Breast epithelium (tissue), 4 donors: ENCODE measurements around the gene PLOD3. TPM values are rescaled to one million over a fixed set of nuclear protein-coding genes. Genes with fewer than 3 reads are reported as not detected.
"Not testable (repeated sequence)": the region's sequence is repeated elsewhere in the genome, so short reads cannot be mapped to it uniquely, and the experiment has no call there.

Experiments used
- DNase-seq, 2 donors: peaks; one replicate each; pipeline ENCODE4 v3.0.0-alpha.2; 2019; ENCODE audit warnings: low spot score in 2 of 2
- H3K27ac ChIP-seq, 2 donors: fragments of 200-600 bp; sonication (generic) in 1 of 2; one replicate each; pipeline ENCODE4 v1.5.1; 2016 to 2019; ENCODE audit warnings: mild to moderate bottlenecking in 1 of 2
- H3K27me3 ChIP-seq, 2 donors: fragments of 200-600 bp; sonication (generic) in 1 of 2; one replicate each; pipeline versions ENCODE4 v1.5.1 to v1.6.0; 2017 to 2019; ENCODE audit warnings: control low read depth in 1 of 2, mild to moderate bottlenecking in 1 of 2
- H3K36me3 ChIP-seq: fragments of 200-600 bp; one replicate; pipeline ENCODE4 v1.5.1; 2019
- H3K4me1 ChIP-seq, 2 donors: fragments of 200-600 bp; sonication (generic); one replicate each; pipeline ENCODE4 v1.5.1; 2016 to 2019; ENCODE audit warnings: control low read depth in 1 of 2
- H3K4me3 ChIP-seq, 3 donors: fragments of 200-600 bp; sonication (generic); 1 replicate in 2 of 3; 2 replicates in 1 of 3; pipeline ENCODE4 v1.5.1; 2016 to 2019; ENCODE audit warnings: mild to moderate bottlenecking in 3 of 3, moderate library complexity in 2 of 3
- H3K9me3 ChIP-seq, 2 donors: fragments of 200-600 bp; sonication (generic) in 1 of 2; one replicate each; pipeline ENCODE4 v1.5.1; 2016 to 2019; ENCODE audit warnings: control low read depth in 1 of 2
- CTCF ChIP-seq, 3 donors: fragments of 450-650 bp; IDR thresholded peaks; one replicate each; pipeline ENCODE4 v1.5.1; 2016 to 2017; ENCODE audit warnings: antibody characterized with exemption in 3 of 3, mild to moderate bottlenecking in 3 of 3, moderate library complexity in 3 of 3
- POLR2A ChIP-seq: fragments of 450-650 bp; IDR thresholded peaks from one replicate; pipeline ENCODE4 v1.6.1; 2016; ENCODE audit warnings: antibody characterized with exemption, mild to moderate bottlenecking, moderate library complexity
- POLR2AphosphoS5 ChIP-seq, 3 donors: sonication (generic); formaldehyde crosslinking; IDR thresholded peaks; one replicate each; pipeline ENCODE4 v1.6.1; 2017; ENCODE audit warnings: antibody characterized with exemption in 3 of 3
- intact Hi-C: fragments of 100-400 bp; cut with DNase I; formaldehyde crosslinking; loops from one replicate; pipeline ENCODE4 v1.15.1; 2023; ENCODE audit warnings: low total_unique reads
- total RNA-seq, 3 donors: library from RNA; depleted of rRNA; stranded (reverse); fragments of >200 nt; gene quantifications; one replicate each; pipeline ENCODE4 v1.1.0, GENCODE V29; 2016

PLOD3 gene
- 10 to 100 TPM; 23.9 to 46.2 (median 43.2) TPM for total RNA-seq

DNA sequence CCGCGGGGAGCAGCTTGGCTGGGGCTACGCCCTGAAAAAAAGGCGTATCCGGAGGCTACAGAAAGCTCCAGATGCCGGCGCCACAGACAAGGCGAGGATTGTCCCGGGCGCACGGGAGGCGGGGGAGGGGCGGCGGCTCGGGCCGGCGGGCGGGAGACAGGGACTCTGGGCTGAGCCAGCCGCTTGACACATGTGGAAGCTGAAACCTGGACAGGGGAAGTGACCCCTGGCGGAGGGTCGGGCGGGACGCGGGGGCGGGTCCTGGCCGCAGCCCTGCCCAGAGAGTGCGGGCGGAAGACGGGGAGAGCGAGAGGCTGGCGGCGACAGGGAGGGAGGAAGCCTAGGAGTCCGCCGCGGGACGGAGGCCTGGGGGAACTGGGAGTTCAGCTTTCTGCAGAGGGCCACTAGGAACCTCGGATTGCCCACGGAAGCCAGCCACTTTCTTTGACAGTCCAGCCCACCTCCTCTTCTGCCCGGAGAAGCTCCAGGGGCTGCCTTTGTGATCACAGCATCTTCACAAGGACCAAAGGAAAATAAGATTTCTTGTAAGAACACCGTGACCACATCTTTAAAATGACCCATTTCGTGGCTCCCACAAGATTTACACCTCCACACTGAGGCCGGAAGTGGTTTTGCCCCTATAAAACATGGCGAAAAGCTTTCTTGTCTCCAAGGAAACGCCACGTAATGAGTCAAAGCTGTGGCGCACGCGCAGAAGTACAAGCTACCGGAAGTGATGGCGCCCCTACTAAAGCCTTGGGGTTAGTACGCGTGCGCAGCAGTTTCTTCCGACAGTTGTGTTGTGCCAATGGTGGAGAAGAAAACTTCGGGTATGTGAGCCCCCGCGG is at the start of gene PLOD3, which contains the start of gene ZNHIT1:
PLOD3 (minus strand) TSS at position 194 of the 848 bp plus-strand sequence. CDS start 307 bp downstream, outside the sequence.
ZNHIT1 (plus strand) TSS at position 778 of the 848 bp plus-strand sequence; CDS start at position 809, 31 bp downstream.
- Histone ChIP-seq H3K4me3 (peak within 1 kb of the TSS; percentile 72 to 90 (median 84)), H3K9me3 (no peaks in the 10 kb centered on the region), H3K27ac (peak within 1 kb of the TSS; percentile 89 to 91), H3K27me3 (no peaks in the 10 kb centered on the region), H3K36me3 (no peaks in the 10 kb centered on the region), H3K4me1 (peaks cover 0 to 6% of the 10 kb centered on the region in 2 donors)
- intact Hi-C loops, result no loop called here
- TF ChIP-seq POLR2A, result no peak
- TF ChIP-seq POLR2AphosphoS5 (IDR thresholded peaks at IDR 0.05), result peak; percentile 36 to 53 (median 41)
- peak in 2 of 3 donors; percentile 10 to 13 for TF ChIP-seq CTCF (IDR thresholded peaks at IDR 0.05)
- peak; percentile 95 to 97 for DNase-seq

DNA sequence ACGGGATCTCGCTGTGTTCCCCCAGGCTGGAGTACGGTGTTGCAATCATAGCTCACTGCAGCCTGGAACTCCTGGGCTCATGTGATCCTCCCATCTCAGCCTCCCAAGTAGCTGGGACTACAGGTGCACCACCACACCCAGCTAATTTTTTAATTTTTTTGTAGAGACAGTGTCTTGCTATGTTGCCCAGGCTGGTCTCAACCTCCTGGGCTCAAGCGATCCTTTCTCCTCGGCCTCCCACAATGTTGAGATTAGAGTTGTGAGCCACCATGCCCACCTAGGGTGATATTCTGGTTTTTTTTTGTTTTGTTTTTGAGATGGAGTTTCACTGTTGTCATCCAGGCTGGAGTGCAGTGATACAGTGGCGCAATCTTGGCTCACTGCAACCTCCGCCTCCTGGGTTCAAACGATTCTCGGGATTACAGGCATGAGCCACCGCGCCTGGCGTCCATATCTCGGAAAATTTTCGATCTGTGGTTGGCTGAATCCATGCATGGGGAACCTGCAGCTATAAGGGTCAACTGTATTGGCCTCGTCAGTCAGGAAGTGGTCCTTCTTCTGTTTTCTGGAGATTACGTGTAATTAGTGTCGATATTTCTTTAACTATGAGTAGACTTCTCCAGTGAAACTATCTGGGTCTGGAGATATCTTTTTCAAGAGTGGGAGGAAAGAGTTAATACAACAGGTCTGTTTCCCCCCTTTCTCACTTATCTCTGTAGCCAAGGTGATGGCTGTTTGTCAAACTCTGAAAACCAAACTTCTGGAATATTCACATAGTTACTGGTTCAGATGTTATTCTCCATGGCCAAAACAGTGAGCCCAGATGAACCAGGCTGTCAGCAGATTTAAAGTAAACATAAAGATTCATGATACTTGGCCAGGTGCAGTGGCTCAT is 48.5 kb upstream of the PLOD3 start:
- Histone ChIP-seq H3K4me1 (no peaks in the 10 kb centered on the region), H3K9me3 (no peaks in the 10 kb centered on the region), H3K4me3 (no peak overlapping the region), H3K36me3 (no peaks in the 10 kb centered on the region), H3K27ac (no peak overlapping the region), H3K27me3 (no peaks in the 10 kb centered on the region)
- DNase-seq, result no peak
- intact Hi-C loops, result no loop called here
- TF ChIP-seq POLR2AphosphoS5 (IDR thresholded peaks at IDR 0.05) (no peak), CTCF (IDR thresholded peaks at IDR 0.05) (no peak), POLR2A (no peak)

DNA sequence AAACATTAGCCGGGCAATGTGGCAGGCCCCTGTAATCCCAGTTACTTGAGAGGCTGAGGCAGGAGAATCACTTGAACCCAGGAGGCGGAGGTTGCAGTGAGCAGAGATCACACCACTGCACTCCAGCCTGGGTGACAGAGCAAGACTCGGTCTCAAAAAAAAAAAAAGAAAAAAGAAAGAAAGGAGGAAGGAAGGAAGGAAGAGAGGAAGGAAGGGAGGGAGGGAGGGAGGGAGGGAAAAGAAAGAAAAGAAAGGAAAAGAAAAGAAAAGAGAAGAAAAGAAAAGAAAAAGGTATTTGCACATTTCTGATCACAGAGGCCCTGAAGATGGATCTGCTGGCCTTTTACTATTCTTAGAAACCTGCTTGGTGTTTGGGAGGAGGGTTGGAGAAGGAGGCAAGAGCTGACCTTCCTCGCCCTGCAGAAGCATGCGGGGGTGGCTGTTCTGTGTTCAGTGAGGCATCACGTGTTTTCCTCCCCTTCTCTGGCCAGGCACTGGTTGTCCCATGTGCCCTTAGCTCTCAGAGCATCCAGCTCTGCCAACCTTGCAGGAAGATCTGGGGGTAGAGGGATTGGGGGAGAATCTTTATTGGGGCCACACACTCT is 46.8 kb upstream of the PLOD3 start:
- DNase-seq, H3K36me3 ChIP-seq, H3K4me1 ChIP-seq, intact Hi-C loops, H3K27me3 ChIP-seq, H3K27ac ChIP-seq, H3K9me3 ChIP-seq, H3K4me3 ChIP-seq: not testable (repeated sequence)

DNA sequence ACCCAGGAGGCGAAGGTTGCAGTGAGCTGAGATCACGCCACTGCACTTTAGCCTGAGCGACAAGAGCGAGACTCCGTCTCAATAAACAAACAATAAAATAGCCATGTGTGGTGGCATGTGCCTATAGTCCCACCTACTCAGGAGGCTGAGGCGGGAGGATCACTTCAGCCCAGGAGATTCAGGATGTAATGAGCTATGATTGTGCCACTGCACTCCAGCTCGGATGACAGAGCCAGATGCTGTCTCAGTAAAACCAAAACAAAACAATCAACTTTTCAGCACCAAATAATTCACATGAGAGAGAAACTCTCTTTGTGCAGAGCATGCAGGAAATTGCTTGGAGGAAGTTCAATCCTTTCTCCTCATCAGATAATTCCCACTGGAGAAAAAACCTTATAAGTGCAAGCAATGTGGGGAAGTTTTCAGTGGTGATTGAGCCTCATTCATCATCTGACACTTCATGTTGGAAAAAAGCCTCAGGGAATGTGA is 40.9 kb upstream of the PLOD3 start:
- intact Hi-C loops, result loop anchor here (10.0 kb wide), 1 partner anchor 53 kb away; the partner anchor contains the start of gene MOGAT3

More for the DNA sequence above, 40.9 kb upstream of the PLOD3 start:
- no peak for TF ChIP-seq POLR2A
- no peak for TF ChIP-seq POLR2AphosphoS5 (IDR thresholded peaks at IDR 0.05)
- no peak for TF ChIP-seq CTCF (IDR thresholded peaks at IDR 0.05)
- DNase-seq, result no peak
- Histone ChIP-seq H3K4me3 (no peak overlapping the region), H3K27ac (no peak overlapping the region), H3K9me3 (no peaks in the 10 kb centered on the region), H3K36me3 (no peaks in the 10 kb centered on the region), H3K27me3 (no peaks in the 10 kb centered on the region), H3K4me1 (no peaks in the 10 kb centered on the region)
